Kidney (tissue), 14 donors: ENCODE results near the gene SCAF1. TPM values are rescaled to one million over a fixed set of nuclear protein-coding genes. Genes with fewer than 3 reads are reported as not detected.

Experiments
- DNase-seq, 5 donors: peaks; one replicate each; pipeline ENCODE4 v3.0.0-alpha.2; 2013 to 2020
- FAIRE-seq: peaks from 2 replicates; lab custom pipeline; 2012; peaks lifted over from hg19 to GRCh38; lab: Jason Lieb, UNC
- H3K27ac ChIP-seq, 2 donors: one replicate each; pipeline ENCODE4 v1.7.0; 2013; ENCODE audit warnings: low read depth in 2 of 2, low read length in 2 of 2, inconsistent platforms in 1 of 2
- H3K27me3 ChIP-seq: one replicate; pipeline ENCODE4 v1.7.1; 2013; ENCODE audit warnings: low read length, inconsistent platforms; ENCODE audit not compliant: control insufficient read depth, insufficient read depth
- H3K36me3 ChIP-seq, 3 donors: one replicate each; pipeline versions ENCODE4 v1.7.0 to v1.7.1; 2013; ENCODE audit warnings: low read length in 3 of 3, control low read depth in 1 of 3, inconsistent platforms in 1 of 3; ENCODE audit not compliant: insufficient read depth in 3 of 3, control insufficient read depth in 2 of 3
- H3K4me1 ChIP-seq, 3 donors: one replicate each; pipeline versions ENCODE4 v1.7.0 to v1.7.1; 2013; ENCODE audit warnings: low read length in 3 of 3, inconsistent platforms in 1 of 3, low read depth in 1 of 3; ENCODE audit not compliant: control insufficient read depth in 2 of 3, insufficient read depth in 2 of 3
- H3K4me3 ChIP-seq, 3 donors: one replicate each; pipeline versions ENCODE4 v1.7.0 to v1.8.1; 2013; ENCODE audit warnings: low read length in 3 of 3, control low read depth in 1 of 3, inconsistent platforms in 1 of 3
- H3K9ac ChIP-seq, 3 donors: one replicate each; pipeline versions ENCODE4 v1.7.0 to v1.7.1; 2013; ENCODE audit warnings: low read length in 3 of 3, control low read depth in 1 of 3, inconsistent platforms in 1 of 3
- H3K9me3 ChIP-seq, 3 donors: one replicate each; pipeline versions ENCODE4 v1.7.0 to v1.7.1; 2013; ENCODE audit warnings: low read length in 3 of 3, control low read depth in 1 of 3, inconsistent platforms in 1 of 3; ENCODE audit not compliant: control insufficient read depth in 2 of 3, insufficient read depth in 1 of 3
- intact Hi-C: fragments of 100-400 bp; cut with DNase I; formaldehyde crosslinking; loops from one replicate; pipeline ENCODE4 v1.11.1; 2022
- polyA plus RNA-seq: library from polyadenylated mRNA; stranded (reverse); fragments of 350-450 nt; fragmentation: Illumina TruSeq; extraction: RNeasy Lipid Tissue Mini Kit (QIAGEN cat#74804); gene quantifications from one replicate; pipeline ENCODE4 v1.2.3, GENCODE V29; 2014; ENCODE audit warnings: low read depth, low replicate concordance; ENCODE audit not compliant: insufficient read depth
- total RNA-seq: library from RNA; stranded (reverse); fragmentation: NEBNext Ultra II Directional; extraction: Animal tissue kit (Norgen Biotek cat#: 25700); gene quantifications from one replicate; pipeline ENCODE4 v1.2.1, GENCODE V29; 2021
- TF ChIP-seq, protein P1 (sequence below): IDR thresholded peaks from 3 replicates; pipeline ENCODE4 v1.5.1; 2012; ENCODE audit warnings: mild to moderate bottlenecking, moderate library complexity, borderline replicate concordance; ENCODE audit not compliant: insufficient read depth; ENCODE audit errors: extremely low read depth
- donor health status: control.
- donor health status: control.
- donor health status: control.
- donor health status: control.
- donor health status: control.
- donor health status: DM: yes; HTN: yes; CAD: no.
- donor health status: Normal renal cell carcinoma (clear cell type).

The SCAF1 gene
- total and polyA plus RNA-seq, 2 donors from 2014 or later: 18.1 to 69.0 TPM

DNA sequence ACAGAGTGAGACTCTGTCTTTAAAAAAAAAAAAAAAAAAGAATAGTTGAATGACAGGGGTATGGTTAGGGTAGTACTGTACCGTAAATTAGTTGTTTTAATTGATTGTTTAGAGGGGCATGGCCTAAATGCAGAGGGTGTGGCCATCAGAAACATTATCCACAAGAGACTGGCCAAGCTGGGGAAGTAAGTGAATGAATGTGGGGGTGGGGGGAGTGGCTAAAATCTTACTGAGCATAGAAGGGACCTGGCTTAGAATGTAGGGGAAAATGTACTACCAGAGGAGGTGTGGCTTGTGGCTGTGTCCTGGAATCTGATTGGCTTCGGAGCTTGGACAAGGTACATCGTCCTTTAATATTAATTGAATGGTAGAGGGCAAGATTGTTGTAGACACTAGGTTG, 27.5 kb downstream of the SCAF1 start:
- H3K4me3 ChIP-seq: no peak overlapping the region
- TF ChIP-seq, protein P1, sequence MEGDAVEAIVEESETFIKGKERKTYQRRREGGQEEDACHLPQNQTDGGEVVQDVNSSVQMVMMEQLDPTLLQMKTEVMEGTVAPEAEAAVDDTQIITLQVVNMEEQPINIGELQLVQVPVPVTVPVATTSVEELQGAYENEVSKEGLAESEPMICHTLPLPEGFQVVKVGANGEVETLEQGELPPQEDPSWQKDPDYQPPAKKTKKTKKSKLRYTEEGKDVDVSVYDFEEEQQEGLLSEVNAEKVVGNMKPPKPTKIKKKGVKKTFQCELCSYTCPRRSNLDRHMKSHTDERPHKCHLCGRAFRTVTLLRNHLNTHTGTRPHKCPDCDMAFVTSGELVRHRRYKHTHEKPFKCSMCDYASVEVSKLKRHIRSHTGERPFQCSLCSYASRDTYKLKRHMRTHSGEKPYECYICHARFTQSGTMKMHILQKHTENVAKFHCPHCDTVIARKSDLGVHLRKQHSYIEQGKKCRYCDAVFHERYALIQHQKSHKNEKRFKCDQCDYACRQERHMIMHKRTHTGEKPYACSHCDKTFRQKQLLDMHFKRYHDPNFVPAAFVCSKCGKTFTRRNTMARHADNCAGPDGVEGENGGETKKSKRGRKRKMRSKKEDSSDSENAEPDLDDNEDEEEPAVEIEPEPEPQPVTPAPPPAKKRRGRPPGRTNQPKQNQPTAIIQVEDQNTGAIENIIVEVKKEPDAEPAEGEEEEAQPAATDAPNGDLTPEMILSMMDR: no peak
- intact Hi-C loops: no loop called here

GRCh38 chr19:49672131-49672919, 30.3 kb downstream of the SCAF1 start:
- FAIRE-seq (no peak), DNase-seq (peak; percentile 85 to 93 (median 89))
- TF ChIP-seq, protein P1: peak; percentile 86
- Histone ChIP-seq H3K9me3 (no peaks in the 10 kb centered on the region), H3K27me3 (no peaks in the 10 kb centered on the region), H3K4me3 (peak overlapping the region in 2 of 3 donors; percentile 19 to 41), H3K36me3 (no peaks in the 10 kb centered on the region), H3K27ac (peak overlapping the region; percentile 41 to 71), H3K9ac (peak overlapping the region in 1 of 3 donors; percentile 67), H3K4me1 (peaks cover 0 to 8% (median 0%) of the 10 kb centered on the region in 3 donors)
- intact Hi-C loops: no loop called here

More for the DNA sequence above, 27.5 kb downstream of the SCAF1 start:
- Histone ChIP-seq H3K4me1 (peaks cover 0 to 14% (median 5%) of the 10 kb centered on the region in 3 donors), H3K36me3 (no peaks in the 10 kb centered on the region), H3K27ac (no peak overlapping the region), H3K9ac (no peak overlapping the region), H3K27me3 (no peaks in the 10 kb centered on the region), H3K9me3 (no peaks in the 10 kb centered on the region)
- DNase-seq: no peak
- FAIRE-seq: no peak

GRCh38 chr19:49676136-49676783, 34.3 kb downstream of the SCAF1 start:
- intact Hi-C loops: no loop called here
- Histone ChIP-seq H3K4me3 (peak overlapping the region; percentile 47 to 93 (median 61)), H3K9ac (peak overlapping the region; percentile 4 to 97 (median 72)), H3K9me3 (no peaks in the 10 kb centered on the region), H3K27ac (peak overlapping the region; percentile 91 to 97), H3K27me3 (no peaks in the 10 kb centered on the region), H3K4me1 (peaks cover 0 to 23% (median 6%) of the 10 kb centered on the region in 3 donors), H3K36me3 (no peaks in the 10 kb centered on the region)
- DNase-seq: peak in 3 of 5 donors; percentile 94 to 97 (median 96)
- no peak for FAIRE-seq
- TF ChIP-seq, protein P1: no peak
